HG03196 (cell line): Measurements from ENCODE around the gene TRNAU1AP.
"Not testable (repeated sequence)": the region's sequence is repeated elsewhere in the genome, so short reads cannot be mapped to it uniquely, and the experiment has no call there.

ENCODE experiments used
- ATAC-seq: cut with Tn5 transposase; IDR thresholded peaks from one replicate; pipeline ENCODE4 v1.9.1; 2021; ENCODE audit not compliant: unreplicated experiment

TRNAU1AP gene

GRCh38 chr1:28577052-28577678 lies 24.3 kb downstream of the TRNAU1AP start:
- no peak for ATAC-seq

- no peak for ATAC-seq
These were observed 25.1 kb downstream of the TRNAU1AP start for GRCh38 chr1:28577738-28578536.

DNA sequence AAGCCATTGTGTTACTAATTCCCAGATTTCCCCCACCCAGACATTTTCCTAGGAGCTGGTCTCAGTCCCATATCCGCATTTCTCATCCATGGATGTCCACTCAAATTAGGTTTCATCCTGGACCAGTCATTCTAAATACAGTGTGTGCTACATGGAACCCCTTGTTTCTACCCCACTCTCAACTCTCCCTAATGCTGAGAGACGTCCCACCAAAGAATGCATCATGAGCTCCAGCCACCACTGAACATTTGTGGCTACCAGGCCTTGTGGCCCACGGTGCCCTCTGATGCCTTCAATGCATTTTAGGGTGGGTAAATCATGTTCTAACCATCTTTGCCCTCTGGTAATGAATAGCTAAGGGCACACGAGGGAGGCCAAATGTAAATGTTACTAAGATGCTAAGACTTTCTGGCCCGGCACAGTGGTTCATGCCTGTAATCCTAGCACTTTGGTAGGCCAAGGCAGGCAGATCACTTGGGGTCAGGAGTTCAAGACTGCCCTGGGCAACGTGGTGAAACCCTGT lies 25.9 kb downstream of the TRNAU1AP start:
- no peak for ATAC-seq

GRCh38 chr1:28579401-28579800 lies 26.5 kb downstream of the TRNAU1AP start:
- ATAC-seq = no peak

GRCh38 chr1:28580722-28581530 lies 28.0 kb downstream of the TRNAU1AP start:
- ATAC-seq = peak; percentile 20

DNA sequence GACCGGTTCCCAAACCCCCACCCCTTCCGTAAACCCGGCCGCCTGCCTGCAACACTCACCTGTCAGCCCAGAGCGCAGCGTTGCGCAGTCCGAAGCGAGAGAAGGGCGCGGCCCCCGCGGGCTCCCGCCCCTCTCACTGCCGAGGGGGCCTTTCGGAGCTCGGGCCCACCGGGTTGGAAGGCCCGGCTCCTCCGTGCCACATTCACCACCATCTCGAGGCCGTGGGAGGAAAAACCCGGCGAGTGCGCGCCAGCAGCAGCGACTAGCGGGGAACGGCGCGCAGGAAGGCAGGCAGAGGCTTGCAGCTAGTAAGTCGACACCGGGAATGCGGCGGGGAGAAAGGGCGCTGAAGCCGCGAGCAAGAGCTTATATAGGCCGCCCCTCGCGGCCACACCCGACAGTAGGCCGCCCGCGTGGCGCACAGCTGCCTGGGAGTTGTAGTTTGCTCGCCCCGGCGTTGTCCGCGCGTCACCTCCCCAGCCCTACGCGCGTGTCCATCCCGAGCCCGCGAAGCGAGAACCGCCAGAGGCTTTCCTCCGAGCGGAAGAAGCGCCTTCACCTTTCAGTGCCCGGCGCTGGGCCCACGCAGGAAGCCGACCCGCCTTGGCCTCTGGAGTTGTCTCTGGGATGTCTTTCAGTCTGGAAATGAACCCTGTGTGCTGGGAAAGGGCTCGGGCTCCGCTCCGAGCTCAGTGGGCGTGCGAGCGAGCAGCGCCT lies 28.8 kb downstream of the TRNAU1AP start:
- ATAC-seq = peak; percentile 88

DNA sequence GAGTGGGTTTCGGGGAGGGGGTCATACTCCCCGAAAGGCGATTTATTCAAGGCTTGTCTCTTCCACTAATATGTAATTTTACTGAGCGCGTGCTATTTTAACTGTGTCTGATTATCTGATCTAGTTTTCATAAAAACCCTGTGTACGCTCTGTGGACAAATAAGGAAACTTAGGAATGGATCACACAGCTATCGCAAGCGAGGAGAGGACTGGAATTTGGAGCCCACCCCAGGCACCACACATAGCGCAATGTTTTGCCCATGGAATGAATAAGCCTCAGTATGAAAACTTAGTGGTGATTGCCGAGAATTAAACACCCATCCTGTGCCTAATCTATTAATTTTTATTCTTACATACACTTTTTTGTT lies 29.3 kb downstream of the TRNAU1AP start:
- no peak for ATAC-seq

DNA sequence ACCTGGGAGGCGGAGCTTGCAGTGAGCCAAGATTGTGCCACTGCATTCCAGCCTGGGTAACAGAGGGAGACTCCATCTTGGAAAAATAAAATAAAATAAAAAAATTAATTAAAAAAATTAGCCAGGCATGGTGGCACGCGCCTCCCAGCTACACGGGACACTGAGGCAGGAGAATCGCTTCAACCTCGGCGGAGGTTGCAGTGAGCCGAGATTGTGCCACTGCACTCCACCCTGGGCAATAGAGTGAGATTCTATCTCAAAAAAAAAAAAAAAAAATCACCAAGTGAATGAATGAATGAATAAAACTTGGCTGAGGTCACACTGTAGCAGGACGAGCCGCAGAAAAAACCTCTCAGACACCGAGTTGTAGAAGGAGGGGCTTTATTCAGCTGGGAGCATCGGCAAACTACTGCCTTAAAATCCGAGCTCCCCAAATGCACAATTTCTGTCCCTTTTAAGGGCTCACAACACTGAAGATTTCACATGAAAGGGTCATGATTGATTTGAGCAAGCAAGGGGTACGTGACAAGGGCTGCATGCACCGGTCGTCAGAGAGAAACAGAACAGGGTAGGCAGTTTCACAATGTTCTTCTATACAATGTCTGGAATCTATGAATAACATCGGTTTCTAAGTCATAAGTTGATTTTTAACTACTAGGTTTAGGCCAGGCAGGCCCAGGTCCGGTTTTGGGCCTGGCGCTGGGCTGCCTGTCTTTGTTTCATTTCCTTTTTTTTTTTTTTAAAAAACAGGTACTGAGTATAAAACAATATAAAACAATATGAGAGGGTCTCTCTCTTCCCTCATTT lies 33.9 kb downstream of the TRNAU1AP start:
- ATAC-seq = not testable (repeated sequence)

DNA sequence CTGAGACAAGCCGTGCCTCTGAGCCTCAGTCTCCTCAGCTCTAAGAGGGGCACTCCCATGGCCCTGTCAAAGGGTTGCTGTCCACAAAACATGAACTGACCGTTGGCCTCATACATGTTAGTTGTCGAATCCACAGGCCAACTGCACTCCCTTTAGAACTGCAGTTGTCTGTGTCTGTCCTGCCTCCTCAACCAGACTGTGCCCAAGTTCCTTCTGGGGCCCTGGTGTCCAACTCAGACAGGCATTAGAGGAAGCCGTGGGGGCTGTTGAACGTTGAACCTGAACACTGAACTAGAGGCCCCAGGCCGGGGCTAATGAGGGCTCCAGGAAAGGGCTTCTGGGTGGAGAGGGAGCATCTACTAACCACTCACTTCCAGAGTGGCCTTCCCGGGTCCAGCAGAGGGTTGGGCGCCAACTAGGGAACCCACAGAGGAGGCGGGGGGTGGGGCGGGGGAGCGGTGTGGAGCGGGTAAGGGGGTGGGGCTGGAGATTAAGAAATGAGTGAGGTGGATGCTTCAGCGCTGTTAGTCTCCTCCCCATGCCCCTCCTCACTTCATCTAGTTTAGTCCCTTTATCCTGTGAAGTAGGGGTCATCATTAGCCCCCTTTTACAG lies 38.9 kb downstream of the TRNAU1AP start, which contains the start of gene RAB42:
Gene RAB42 (plus strand): TSS at position 558 of the 613 bp plus-strand sequence. CDS start 247 bp downstream, outside the sequence.
- ATAC-seq = no peak

GRCh38 chr1:28592321-28593071 lies 39.6 kb downstream of the TRNAU1AP start:
- no peak for ATAC-seq

DNA sequence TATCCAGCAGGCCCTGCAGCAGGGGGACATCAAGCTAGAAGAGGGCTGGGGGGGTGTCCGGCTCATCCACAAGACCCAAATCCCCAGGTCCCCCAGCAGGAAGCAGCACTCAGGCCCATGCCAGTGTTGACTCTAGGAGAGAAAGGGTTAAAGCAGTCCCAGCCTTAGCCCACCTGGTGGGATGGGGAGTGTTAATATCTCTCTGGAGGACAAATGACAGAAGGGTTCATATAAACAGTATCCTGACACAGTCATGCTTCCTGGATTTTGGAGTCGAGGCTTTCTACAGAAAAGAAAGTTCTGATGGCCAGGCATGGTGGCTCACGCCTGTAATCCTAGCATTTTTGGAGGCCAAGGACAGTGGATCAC lies 41.1 kb downstream of the TRNAU1AP start:
- not testable (repeated sequence) for ATAC-seq

- not testable (repeated sequence) for ATAC-seq
These were observed 42.0 kb downstream of the TRNAU1AP start for GRCh38 chr1:28594686-28595411.

DNA sequence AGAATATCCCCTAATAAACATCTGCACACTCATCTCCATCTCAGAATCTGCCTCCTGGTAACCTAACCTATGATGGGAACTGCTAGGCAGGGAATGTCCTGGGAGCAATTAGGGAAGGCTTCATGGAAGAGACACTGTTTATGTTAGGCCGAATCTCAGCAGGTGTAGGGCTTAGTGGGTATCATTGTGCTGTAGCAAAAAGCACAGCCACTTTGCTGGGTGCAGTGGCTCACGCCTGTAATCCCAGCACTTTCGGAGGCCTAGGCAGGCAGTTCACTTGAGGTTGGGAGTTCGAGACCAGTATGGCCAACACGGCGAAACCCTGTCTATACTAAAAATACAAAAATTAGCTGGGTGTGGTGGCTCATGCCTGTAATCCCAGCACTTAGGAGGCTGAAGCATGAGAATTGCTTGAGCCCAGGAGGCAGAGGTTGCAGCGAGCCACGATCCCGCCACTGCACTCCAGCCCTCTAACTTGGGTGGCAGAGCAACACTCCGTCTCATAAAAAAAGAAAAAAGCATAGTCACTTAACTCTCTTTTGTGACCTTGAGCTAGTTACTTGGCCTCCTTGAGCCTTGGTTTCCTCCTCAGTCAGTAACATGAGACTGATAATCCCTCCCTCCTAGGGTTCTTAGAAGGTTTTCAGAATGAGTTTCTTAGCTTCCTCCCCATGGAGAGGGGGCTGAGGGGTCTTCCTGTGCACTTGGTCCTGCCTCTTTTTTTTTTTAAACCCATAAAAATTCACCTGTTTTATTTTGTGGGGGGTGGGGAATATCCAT lies 42.7 kb downstream of the TRNAU1AP start:
- no peak for ATAC-seq

GRCh38 chr1:28596276-28596675 lies 43.4 kb downstream of the TRNAU1AP start:
- ATAC-seq = not testable (repeated sequence)

- ATAC-seq = no peak
These were observed 48.8 kb downstream of the TRNAU1AP start for GRCh38 chr1:28601696-28602095.

DNA sequence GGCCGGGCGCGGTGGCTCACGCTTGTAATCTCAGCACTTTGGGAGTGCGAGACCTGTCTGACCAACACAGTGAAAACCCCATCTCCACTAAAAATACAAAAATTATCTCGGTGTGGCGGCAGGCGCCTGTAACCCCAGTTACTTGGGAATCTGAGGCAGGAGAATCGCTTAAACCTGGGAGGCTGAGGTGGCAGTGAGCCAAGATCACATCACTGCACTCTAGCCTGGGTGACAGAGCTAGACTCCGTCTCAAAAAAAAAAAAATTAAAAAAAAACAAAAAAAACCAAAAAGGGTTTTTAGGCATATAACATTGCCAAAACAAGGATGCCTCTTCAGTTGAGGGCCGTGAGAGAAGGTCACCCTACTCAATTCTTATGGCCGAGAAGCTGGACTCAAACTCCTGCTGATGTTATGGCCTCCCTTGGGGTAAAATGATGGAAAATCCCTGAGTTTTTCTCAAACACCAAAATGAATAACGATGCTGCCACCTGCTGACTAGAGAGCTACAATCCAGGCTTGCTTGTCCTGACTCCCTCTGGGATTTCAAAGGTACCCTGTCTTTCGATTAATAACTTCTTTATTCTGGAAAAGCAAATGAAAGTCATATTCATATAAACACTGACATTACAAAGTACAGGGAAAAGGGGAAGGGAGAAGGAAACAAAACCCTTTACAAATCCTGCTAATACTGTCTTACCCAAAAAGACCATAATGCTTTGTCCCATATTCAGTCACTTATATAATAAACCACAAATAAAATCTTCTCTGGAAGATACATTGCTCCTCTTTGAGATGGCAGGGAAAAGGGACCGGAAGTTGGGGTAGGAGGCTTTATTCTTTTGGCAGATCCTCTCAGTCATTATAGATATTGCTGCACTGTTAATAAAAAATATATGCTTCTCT lies 49.9 kb downstream of the TRNAU1AP start:
- no peak for ATAC-seq
